Esophagus squamous epithelium (tissue), 4 donors: ENCODE measurements around the gene APOA4.

Source experiments
- POLR2A ChIP-seq, 4 donors: fragments of 450-650 bp; IDR thresholded peaks; one replicate each; pipeline ENCODE4 v1.6.1; 2017; ENCODE audit warnings: antibody characterized with exemption in 4 of 4, mild to moderate bottlenecking in 4 of 4, moderate library complexity in 3 of 4
- TF ChIP-seq, protein P1 (sequence below), 6 experiments: fragments of 450-650 bp in 4 of 6; fragments of 200-600 bp in 2 of 6; sonication (generic) in 2 of 6; IDR thresholded peaks; one replicate each; pipeline ENCODE4 v1.5.1; 2016 to 2019; ENCODE audit warnings: antibody characterized with exemption in 6 of 6, mild to moderate bottlenecking in 4 of 6, moderate library complexity in 4 of 6

DNA sequence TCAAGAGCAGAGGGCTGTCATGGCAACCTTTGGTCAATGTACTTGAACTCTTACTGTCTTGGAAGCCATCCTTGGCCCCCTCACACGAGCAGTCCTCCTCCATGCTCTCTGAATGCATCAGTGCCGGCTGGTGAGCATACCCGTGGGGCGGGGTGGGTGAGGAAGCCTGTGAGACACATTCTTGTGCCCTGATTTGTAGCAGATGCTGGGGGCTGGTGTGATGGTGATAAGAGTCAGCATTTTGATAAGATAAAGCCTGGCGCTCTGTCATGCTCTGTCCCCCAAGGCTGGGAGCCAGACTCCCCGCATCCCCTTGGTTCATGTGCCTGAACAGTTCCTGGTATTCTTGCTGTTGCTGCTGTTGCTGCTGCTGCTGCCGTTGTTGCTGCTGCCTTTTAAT lies 34.8 kb upstream of the APOA4 start:
- TF ChIP-seq, protein P1, sequence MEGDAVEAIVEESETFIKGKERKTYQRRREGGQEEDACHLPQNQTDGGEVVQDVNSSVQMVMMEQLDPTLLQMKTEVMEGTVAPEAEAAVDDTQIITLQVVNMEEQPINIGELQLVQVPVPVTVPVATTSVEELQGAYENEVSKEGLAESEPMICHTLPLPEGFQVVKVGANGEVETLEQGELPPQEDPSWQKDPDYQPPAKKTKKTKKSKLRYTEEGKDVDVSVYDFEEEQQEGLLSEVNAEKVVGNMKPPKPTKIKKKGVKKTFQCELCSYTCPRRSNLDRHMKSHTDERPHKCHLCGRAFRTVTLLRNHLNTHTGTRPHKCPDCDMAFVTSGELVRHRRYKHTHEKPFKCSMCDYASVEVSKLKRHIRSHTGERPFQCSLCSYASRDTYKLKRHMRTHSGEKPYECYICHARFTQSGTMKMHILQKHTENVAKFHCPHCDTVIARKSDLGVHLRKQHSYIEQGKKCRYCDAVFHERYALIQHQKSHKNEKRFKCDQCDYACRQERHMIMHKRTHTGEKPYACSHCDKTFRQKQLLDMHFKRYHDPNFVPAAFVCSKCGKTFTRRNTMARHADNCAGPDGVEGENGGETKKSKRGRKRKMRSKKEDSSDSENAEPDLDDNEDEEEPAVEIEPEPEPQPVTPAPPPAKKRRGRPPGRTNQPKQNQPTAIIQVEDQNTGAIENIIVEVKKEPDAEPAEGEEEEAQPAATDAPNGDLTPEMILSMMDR (IDR thresholded peaks at IDR 0.05) = no peak
- no peak for TF ChIP-seq POLR2A (IDR thresholded peaks at IDR 0.05)
